ENCODE results near the gene SPR.

DNA sequence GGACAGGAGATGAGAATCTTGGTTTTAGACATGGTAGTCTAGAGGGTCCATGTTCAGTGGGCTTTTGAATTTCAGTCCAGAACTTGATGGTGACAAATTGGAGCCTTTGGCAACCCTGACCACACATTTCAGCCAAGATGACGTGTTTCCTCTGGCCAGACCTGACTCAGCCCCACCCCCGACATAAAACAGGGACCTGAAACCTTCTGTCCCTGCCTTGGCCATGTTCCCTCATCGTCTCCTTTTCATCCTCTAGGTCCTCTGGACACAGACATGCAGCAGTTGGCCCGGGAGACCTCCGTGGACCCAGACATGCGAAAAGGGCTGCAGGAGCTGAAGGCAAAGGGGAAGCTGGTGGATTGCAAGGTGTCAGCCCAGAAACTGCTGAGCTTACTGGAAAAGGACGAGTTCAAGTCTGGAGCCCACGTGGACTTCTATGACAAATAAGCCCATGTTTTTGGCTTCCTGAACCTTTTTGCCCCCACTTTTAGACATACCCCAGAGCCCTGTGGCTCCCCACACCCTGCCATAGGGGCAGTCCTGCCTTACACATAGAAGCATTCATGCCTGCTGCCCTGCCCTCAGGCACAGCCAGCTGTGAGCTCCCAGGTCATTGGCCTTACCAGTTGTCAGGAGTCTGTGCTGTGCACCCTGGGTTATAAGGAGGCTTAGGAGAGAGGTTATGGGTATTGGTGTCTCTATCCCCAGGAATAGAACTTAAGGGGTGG is 4.0 kb downstream of the SPR start:
- TF ChIP-seq, protein P1, sequence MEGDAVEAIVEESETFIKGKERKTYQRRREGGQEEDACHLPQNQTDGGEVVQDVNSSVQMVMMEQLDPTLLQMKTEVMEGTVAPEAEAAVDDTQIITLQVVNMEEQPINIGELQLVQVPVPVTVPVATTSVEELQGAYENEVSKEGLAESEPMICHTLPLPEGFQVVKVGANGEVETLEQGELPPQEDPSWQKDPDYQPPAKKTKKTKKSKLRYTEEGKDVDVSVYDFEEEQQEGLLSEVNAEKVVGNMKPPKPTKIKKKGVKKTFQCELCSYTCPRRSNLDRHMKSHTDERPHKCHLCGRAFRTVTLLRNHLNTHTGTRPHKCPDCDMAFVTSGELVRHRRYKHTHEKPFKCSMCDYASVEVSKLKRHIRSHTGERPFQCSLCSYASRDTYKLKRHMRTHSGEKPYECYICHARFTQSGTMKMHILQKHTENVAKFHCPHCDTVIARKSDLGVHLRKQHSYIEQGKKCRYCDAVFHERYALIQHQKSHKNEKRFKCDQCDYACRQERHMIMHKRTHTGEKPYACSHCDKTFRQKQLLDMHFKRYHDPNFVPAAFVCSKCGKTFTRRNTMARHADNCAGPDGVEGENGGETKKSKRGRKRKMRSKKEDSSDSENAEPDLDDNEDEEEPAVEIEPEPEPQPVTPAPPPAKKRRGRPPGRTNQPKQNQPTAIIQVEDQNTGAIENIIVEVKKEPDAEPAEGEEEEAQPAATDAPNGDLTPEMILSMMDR (conservative IDR thresholded peaks at IDR 0.05; ENCODE audit: low read length) = no peak
- no peak for TF ChIP-seq EZH2phosphoT487 (IDR thresholded peaks at IDR 0.05; ENCODE audit: borderline replicate concordance)

All from Loucy (cell line).